IMR-90 (cell line): ENCODE results near the gene ANKDD1A.

Source experiments
- BHLHE40 ChIP-seq: fragments of 150-350 bp; IDR thresholded peaks from 2 replicates; pipeline ENCODE4 v1.6.1; 2016; ENCODE audit warnings: mild to moderate bottlenecking, low read depth, low read length
- CEBPB ChIP-seq: IDR thresholded peaks from 2 replicates; pipeline ENCODE4 v1.6.1; 2012; ENCODE audit warnings: low read depth, low read length, improper control_type of control experiment
- CTCF ChIP-seq: conservative IDR thresholded peaks from 2 replicates; pipeline ENCODE4 v1.5.1; 2012; ENCODE audit warnings: mild to moderate bottlenecking, low read depth, low read length, improper control_type of control experiment
- ELK1 ChIP-seq: fragments of 150-350 bp; IDR thresholded peaks from 2 replicates; pipeline ENCODE4 v1.6.1; 2016; ENCODE audit warnings: low read depth, mild to moderate bottlenecking, low read length, moderate library complexity, borderline replicate concordance
- MAFK ChIP-seq: IDR thresholded peaks from 2 replicates; pipeline ENCODE4 v1.6.1; 2012; ENCODE audit warnings: low read depth, low read length, improper control_type of control experiment
- MXI1 ChIP-seq: IDR thresholded peaks from 2 replicates; pipeline ENCODE4 v1.6.1; 2012; ENCODE audit warnings: low read depth, mild to moderate bottlenecking, low read length, moderate library complexity, borderline replicate concordance
- POLR2A ChIP-seq: IDR thresholded peaks from 2 replicates; pipeline ENCODE4 v1.6.1; 2012; ENCODE audit warnings: mild to moderate bottlenecking, low read depth, low read length
- RAD21 ChIP-seq: IDR thresholded peaks from 2 replicates; pipeline ENCODE4 v1.6.1; 2012; ENCODE audit warnings: low read length, improper control_type of control experiment
- RFX5 ChIP-seq: IDR thresholded peaks from 2 replicates; pipeline ENCODE4 v1.8.0; 2012; ENCODE audit warnings: low read depth, mild to moderate bottlenecking, low read length, moderate library complexity
- USF2 ChIP-seq: fragments of 150-350 bp; IDR thresholded peaks from 2 replicates; pipeline ENCODE4 v1.6.1; 2017; ENCODE audit warnings: mild to moderate bottlenecking, antibody characterized with exemption, low read length, low read depth

- TF ChIP-seq CTCF (no peak), CEBPB (no peak), ELK1 (no peak), POLR2A (no peak), MXI1 (no peak), USF2 (no peak), BHLHE40 (no peak), RAD21 (no peak), MAFK (no peak), RFX5 (no peak)
Measured at GRCh38 chr15:64985366-64986033, 73.8 kb downstream of the ANKDD1A start.
